ENCODE results near the gene TCP11L2.

GRCh38 chr12:106289196-106289681, 13.3 kb upstream of the TCP11L2 start:
- TF ChIP-seq CTCF (IDR thresholded peaks at IDR 0.05) (no peak), POLR2A (IDR thresholded peaks at IDR 0.05) (no peak)

Measured in uterus (tissue), 2 donors.